NT2/D1 (cell line): ENCODE results near the gene NOTCH3.

Source experiments
- SUZ12 ChIP-seq: IDR thresholded peaks from 2 replicates; pipeline ENCODE4 v1.6.1; 2011; ENCODE audit not compliant: insufficient read length, insufficient read depth; ENCODE audit errors: extremely low read depth
- YY1 ChIP-seq: IDR thresholded peaks from 2 replicates; pipeline ENCODE4 v1.6.1; 2011; ENCODE audit not compliant: insufficient read length, insufficient read depth
- ZNF274 ChIP-seq: IDR thresholded peaks from 2 replicates; pipeline ENCODE4 v1.6.1; 2011; ENCODE audit warnings: mild to moderate bottlenecking, low read depth, low read length

DNA sequence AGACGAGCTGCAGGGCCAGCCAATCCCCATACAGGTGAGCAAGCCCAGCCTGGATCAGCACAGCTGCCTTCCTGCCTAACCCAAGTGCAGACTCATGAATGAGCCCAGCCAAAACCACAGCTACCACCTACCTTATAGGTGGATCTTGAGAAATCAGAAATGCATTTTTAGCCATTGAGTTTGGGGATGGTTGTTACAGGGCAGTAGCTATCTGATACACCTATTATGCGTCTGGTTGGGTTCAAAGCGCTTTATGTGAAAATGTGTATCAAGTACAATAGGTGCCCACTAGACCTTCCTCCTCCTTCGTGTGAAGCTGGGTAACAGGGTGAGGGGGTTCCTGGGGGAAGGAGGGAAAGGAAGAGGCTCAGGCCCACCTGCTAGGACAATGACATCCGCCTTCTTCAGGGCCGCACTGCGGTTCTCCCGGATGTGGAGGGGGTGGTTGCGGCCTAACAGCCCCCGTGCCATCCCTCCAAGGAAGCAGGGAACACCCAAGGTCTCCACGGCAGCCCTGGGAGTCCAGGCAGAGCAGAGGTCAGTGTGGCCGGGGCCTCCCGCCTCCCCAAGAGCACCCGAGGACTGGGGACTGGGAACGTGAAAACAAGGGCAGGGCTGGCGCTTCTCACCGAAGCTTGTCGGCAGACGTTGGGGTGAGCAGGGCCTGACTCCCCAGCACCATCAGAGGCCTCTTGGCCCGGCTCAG, 81.9 kb downstream of the NOTCH3 start:
- no peak for TF ChIP-seq ZNF274
- TF ChIP-seq SUZ12 = no peak
- TF ChIP-seq YY1 = no peak
